Esophagus muscularis mucosa (tissue), 4 donors: Measurements from ENCODE around the gene RERE. TPM values are rescaled to one million over a fixed set of nuclear protein-coding genes. Genes with fewer than 3 reads are reported as not detected.
"Not testable (repeated sequence)": the region's sequence is repeated elsewhere in the genome, so short reads cannot be mapped to it uniquely, and the experiment has no call there.

Source experiments
- DNase-seq: peaks from one replicate; pipeline ENCODE4 v3.0.0-alpha.2; 2017; ENCODE audit errors: extremely low spot score
- H3K27ac ChIP-seq, 4 donors: fragments of 200-600 bp; sonication (generic); replicated peaks in 1 of 4; 1 replicate in 3 of 4; 2 replicates in 1 of 4; pipeline ENCODE4 v1.5.1; 2016 to 2019; ENCODE audit warnings: mild to moderate bottlenecking in 1 of 4
- H3K27me3 ChIP-seq, 4 donors: fragments of 200-600 bp; sonication (generic); one replicate each; pipeline versions ENCODE4 v1.5.1 to v1.6.0; 2016 to 2019
- H3K36me3 ChIP-seq, 4 donors: fragments of 200-600 bp; sonication (generic); one replicate each; pipeline ENCODE4 v1.5.1; 2016 to 2019
- H3K4me1 ChIP-seq, 4 donors: fragments of 200-600 bp; sonication (generic); one replicate each; pipeline ENCODE4 v1.5.1; 2016 to 2019
- H3K4me3 ChIP-seq, 4 donors: fragments of 200-600 bp; sonication (generic); 1 replicate in 2 of 4; 2 replicates in 2 of 4; pipeline ENCODE4 v1.5.1; 2016 to 2019; ENCODE audit warnings: mild to moderate bottlenecking in 4 of 4, moderate library complexity in 1 of 4
- H3K9me3 ChIP-seq, 4 donors: fragments of 200-600 bp; sonication (generic); 1 replicate in 3 of 4; 2 replicates in 1 of 4; pipeline ENCODE4 v1.5.1; 2016 to 2019
- EP300 ChIP-seq: sonication (generic); formaldehyde crosslinking; IDR thresholded peaks from one replicate; pipeline ENCODE4 v1.6.1; 2017; ENCODE audit warnings: antibody characterized with exemption
- POLR2A ChIP-seq: fragments of 450-650 bp; IDR thresholded peaks from one replicate; pipeline ENCODE4 v1.6.1; 2017; ENCODE audit warnings: antibody characterized with exemption, moderate library complexity, mild to moderate bottlenecking, low read depth
- POLR2AphosphoS5 ChIP-seq, 2 donors: sonication (generic); formaldehyde crosslinking; IDR thresholded peaks; one replicate each; pipeline ENCODE4 v1.6.1; 2017; ENCODE audit warnings: antibody characterized with exemption in 2 of 2
- WGBS: methylation state at CpG from one replicate; pipeline ENCODE4 v1.1.5; 2018; 5-methylcytosine and 5-hydroxymethylcytosine counted together
- intact Hi-C: fragments of 100-400 bp; cut with DNase I; formaldehyde crosslinking; loops from one replicate; pipeline ENCODE4 v1.15.1; 2023
- total RNA-seq, 4 donors: library from RNA; depleted of rRNA; stranded (reverse); fragments of >200 nt; gene quantifications; one replicate each; pipeline versions ENCODE4 v1.1.0 to v1.2.1, GENCODE V29; 2016
- TF ChIP-seq, protein P1 (sequence below), 3 experiments: fragments of 200-600 bp in 2 of 3; fragments of 450-650 bp in 1 of 3; sonication (generic) in 2 of 3; IDR thresholded peaks; one replicate each; pipeline ENCODE4 v1.5.1; 2017 to 2019; ENCODE audit warnings: antibody characterized with exemption in 3 of 3, mild to moderate bottlenecking in 2 of 3, moderate library complexity in 1 of 3

The RERE gene
- total RNA-seq, 4 donors from 2014 or later, result 133 to 212 (median 168) TPM

DNA sequence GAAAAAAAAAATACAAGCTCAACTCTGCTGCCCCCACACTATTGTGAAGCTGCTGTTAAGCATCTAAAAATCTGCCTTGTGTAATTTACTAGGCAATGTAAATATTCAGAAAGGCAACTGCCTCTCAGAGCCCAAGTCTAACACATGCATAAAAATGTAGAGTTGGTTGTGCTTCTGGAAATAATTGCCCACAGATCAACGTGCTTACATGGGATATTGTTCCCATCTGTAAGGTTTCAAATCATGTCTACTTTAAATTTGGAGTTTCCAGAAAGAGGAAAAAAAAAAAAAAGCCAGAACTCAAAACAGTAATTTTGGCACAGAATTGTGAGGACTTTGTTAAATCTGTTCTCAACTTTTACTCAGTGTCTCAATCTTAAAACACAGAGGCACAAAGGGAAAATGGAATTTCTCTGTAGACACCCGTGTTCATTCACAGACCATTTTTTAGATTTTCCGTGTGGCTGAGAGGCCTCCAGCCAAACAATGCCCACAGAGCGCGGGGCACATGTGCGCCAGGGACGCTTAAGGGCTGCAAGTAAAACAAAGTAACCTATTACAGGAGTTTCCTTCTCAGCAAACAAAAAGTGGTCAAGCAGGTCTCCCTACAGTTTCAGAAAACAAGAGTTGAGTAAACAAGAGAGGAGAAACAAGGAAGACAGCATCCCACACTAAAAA lies 115.5 kb downstream of the RERE start:
- no peak for DNase-seq
- Histone ChIP-seq H3K4me1 (peaks cover 25 to 72% (median 63%) of the 10 kb centered on the region in 4 donors), H3K9me3 (no peaks in the 10 kb centered on the region), H3K27ac (peak overlapping the region; percentile 88 to 92 (median 90)), H3K27me3 (no peaks in the 10 kb centered on the region), H3K4me3 (peak overlapping the region; percentile 72 to 81 (median 77)), H3K36me3 (no peaks in the 10 kb centered on the region)
- intact Hi-C loops, result no loop called here
- 13% methylated on average over 7 of the region's 7 CpGs for WGBS
- TF ChIP-seq, protein P1, sequence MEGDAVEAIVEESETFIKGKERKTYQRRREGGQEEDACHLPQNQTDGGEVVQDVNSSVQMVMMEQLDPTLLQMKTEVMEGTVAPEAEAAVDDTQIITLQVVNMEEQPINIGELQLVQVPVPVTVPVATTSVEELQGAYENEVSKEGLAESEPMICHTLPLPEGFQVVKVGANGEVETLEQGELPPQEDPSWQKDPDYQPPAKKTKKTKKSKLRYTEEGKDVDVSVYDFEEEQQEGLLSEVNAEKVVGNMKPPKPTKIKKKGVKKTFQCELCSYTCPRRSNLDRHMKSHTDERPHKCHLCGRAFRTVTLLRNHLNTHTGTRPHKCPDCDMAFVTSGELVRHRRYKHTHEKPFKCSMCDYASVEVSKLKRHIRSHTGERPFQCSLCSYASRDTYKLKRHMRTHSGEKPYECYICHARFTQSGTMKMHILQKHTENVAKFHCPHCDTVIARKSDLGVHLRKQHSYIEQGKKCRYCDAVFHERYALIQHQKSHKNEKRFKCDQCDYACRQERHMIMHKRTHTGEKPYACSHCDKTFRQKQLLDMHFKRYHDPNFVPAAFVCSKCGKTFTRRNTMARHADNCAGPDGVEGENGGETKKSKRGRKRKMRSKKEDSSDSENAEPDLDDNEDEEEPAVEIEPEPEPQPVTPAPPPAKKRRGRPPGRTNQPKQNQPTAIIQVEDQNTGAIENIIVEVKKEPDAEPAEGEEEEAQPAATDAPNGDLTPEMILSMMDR (IDR thresholded peaks at IDR 0.05), result no peak
- TF ChIP-seq POLR2A (no peak), POLR2AphosphoS5 (IDR thresholded peaks at IDR 0.05) (peak in 1 of 2 donors; percentile 7), EP300 (no peak)

DNA sequence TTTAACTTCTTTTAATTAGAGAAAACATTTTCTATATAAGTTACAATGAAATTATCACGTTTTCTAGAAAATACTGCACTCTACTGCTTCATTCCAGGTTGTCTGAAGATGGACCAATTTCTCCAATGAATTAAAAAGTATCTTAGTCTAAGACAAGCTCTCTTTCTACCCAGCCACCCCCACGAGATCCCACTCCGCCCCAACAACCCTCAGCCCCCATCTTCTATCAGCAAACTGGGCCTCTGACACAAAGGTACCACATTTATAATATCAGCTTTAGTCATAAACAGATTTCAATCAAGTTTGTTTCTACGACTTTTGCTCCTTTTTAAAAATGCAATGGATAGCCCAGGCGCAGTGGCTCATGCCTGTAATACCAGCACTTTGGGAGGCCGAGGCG lies 117.8 kb downstream of the RERE start:
- WGBS, result 96% methylated on average over 7 of the region's 7 CpGs
- H3K27ac ChIP-seq, result no peak overlapping the region
- H3K9me3 ChIP-seq, result no peaks in the 10 kb centered on the region
- H3K4me1 ChIP-seq, result peaks cover 25 to 74% (median 51%) of the 10 kb centered on the region in 4 donors
- DNase-seq, result no peak
- H3K27me3 ChIP-seq, result no peaks in the 10 kb centered on the region
- no peak overlapping the region for H3K4me3 ChIP-seq
- TF ChIP-seq, protein P1 (IDR thresholded peaks at IDR 0.05), result no peak
- TF ChIP-seq EP300 (no peak), POLR2AphosphoS5 (IDR thresholded peaks at IDR 0.05) (no peak), POLR2A (no peak)
- no peaks in the 10 kb centered on the region for H3K36me3 ChIP-seq
- intact Hi-C loops, result no loop called here

DNA sequence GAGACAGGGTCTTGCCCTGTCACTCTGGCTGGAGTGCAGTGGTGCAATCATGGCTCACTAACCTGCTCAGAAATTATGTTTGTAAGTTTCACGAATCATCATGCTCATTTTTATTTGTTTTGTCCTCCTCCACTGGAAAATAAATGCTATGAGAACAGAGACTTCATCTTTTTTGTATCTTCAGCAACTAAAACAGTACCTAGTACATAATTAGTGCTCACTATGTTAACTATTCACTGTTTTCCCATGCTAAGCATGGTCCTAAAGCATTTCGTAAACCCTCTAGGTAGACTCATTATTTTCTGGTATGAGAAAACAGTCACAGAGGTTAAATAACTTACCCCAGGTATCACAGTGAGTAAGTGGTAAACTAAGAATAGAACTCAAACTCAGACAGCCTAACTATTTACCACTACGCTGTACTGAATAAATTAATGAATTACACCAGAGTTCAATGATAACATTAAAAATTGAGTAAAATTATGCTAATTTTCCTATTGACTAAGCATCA lies 118.4 kb downstream of the RERE start:
- Histone ChIP-seq H3K4me1 (peaks cover 25 to 74% (median 51%) of the 10 kb centered on the region in 4 donors), H3K27ac (no peak overlapping the region), H3K36me3 (no peaks in the 10 kb centered on the region), H3K4me3 (no peak overlapping the region), H3K9me3 (no peaks in the 10 kb centered on the region), H3K27me3 (no peaks in the 10 kb centered on the region)
- TF ChIP-seq, protein P1 (IDR thresholded peaks at IDR 0.05), result no peak
- no peak for TF ChIP-seq EP300
- TF ChIP-seq POLR2A, result no peak
- no peak for TF ChIP-seq POLR2AphosphoS5 (IDR thresholded peaks at IDR 0.05)
- no peak for DNase-seq
- intact Hi-C loops, result no loop called here
- WGBS, result 82% methylated on average over 3 of the region's 3 CpGs

DNA sequence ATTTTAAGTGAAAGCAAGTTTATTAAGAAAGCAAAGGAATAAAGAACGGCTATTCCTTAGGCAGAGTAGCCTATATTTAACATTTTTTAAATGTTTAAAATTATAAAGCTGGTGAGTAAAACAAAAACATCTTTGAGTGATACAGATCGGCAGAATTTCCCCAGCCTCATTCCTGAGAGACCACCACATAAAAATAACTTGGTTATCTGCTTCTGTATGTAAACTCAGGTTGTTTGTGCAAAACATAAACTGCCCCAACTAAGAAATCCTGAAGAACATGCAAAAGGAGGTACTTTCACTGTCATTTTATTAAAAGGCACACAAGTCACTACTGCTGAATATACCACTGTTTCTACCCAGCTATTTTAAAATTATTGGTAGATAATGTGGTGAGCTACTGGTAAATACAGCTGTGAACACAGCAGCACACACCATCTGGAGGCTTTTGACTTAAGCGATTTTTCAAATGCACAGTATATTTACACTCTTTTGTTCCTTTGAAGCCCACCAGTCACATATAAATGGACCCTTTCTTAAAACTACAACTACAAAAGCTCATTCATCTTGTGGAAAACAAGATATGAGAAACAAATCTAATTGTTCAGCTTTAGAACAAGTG lies 119.3 kb downstream of the RERE start:
- Histone ChIP-seq H3K9me3 (no peaks in the 10 kb centered on the region), H3K27ac (no peak overlapping the region), H3K4me3 (no peak overlapping the region), H3K27me3 (no peaks in the 10 kb centered on the region), H3K4me1 (peaks cover 25 to 75% (median 48%) of the 10 kb centered on the region in 4 donors), H3K36me3 (no peaks in the 10 kb centered on the region)
- 84% methylated on average over 3 of the region's 3 CpGs for WGBS
- no peak for DNase-seq
- intact Hi-C loops, result no loop called here
- TF ChIP-seq, protein P1 (IDR thresholded peaks at IDR 0.05), result no peak
- TF ChIP-seq POLR2AphosphoS5 (IDR thresholded peaks at IDR 0.05) (no peak), POLR2A (no peak), EP300 (no peak)

DNA sequence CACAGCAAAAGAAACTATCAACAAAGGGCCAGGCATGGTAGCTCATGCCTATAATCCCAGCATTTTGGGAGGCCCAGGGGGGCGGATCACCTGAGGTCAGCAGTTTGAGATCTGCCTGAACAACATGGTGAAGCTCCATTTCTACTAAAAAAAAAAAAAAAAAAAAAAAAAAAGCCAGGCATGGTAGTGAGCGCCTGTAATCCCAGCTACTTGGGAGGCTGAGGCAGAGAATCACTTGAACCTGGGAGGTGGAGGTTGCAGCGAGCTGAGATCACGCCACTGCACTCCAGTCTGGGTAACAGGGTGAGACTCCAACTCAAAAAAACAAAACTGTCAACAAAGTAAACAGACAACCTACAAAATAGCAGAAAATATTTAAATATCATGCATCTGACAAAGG lies 122.0 kb downstream of the RERE start:
- H3K36me3 ChIP-seq, H3K27me3 ChIP-seq, H3K27ac ChIP-seq, H3K9me3 ChIP-seq, H3K4me3 ChIP-seq, intact Hi-C loops, DNase-seq: not testable (repeated sequence)
- WGBS, result 94% methylated on average over 4 of the region's 4 CpGs
- H3K4me1 ChIP-seq, result peaks cover 11 to 72% (median 32%) of the 10 kb centered on the region in 4 donors
